K562 (cell line): ENCODE measurements around the gene OR1I1. TPM values are rescaled to one million over a fixed set of nuclear protein-coding genes. Genes with fewer than 3 reads are reported as not detected.

Source experiments
- ATAC-seq: fragments of 200-7000 bp; cut with Tn5 transposase; 3 replicates; pipeline ENCODE4 v1.9.1; 2020; ENCODE audit warnings: moderate library complexity
- BruUV-seq: library from RNA; stranded (reverse); fragments of 400-500 nt; replicated peaks from 2 replicates; lab custom pipeline; 2021; lab: Mats Ljungman, UMichigan
- CTCF ChIA-PET: fragments of 300-600 bp; formaldehyde crosslinking; extraction: SDS; loops from one replicate; lab custom pipeline; 2021; ENCODE audit warnings: low intra/inter-chr PET ratio; lab: Yijun Ruan, JAX
- POLR2A ChIA-PET: fragments of 300-600, 350-650 bp; sonication (Branson Sonifier 250); formaldehyde crosslinking; extraction: SDS; loops from one replicate; lab custom pipeline; 2021; ENCODE audit warnings: antibody characterized with exemption, inconsistent platforms; lab: Yijun Ruan, JAX
- DNase-seq, 4 experiments: peaks; one replicate each; pipeline versions ENCODE4 v3.0.0 to v3.0.0-alpha.2; 2011 to 2018; ENCODE audit warnings: low spot score in 3 of 4, mixed read lengths in 3 of 4; ENCODE audit errors: extremely low read depth in 1 of 4
- FAIRE-seq: peaks from 2 replicates; lab custom pipeline; 2011; peaks lifted over from hg19 to GRCh38; lab: Jason Lieb, UNC
- H2AFZ ChIP-seq: 2 replicates; pipeline ENCODE4 v1.6.0; 2011; ENCODE audit warnings: low read depth, low read length, control low read depth, inconsistent platforms
- H3K27ac ChIP-seq: fragments of 200-600 bp; 3 replicates; pipeline ENCODE4 v1.8.0; 2011; ENCODE audit warnings: low read depth, mild to moderate bottlenecking, control low read depth, inconsistent platforms, low read length, moderate library complexity, mixed read lengths; ENCODE audit errors: extremely low read depth
- H3K27me3 ChIP-seq, 2 experiments: fragments of 300-600 bp in 1 of 2; 2 replicates in 1 of 2; 3 replicates in 1 of 2; pipeline versions ENCODE4 v1.6.0 to v1.8.0; 2011; ENCODE audit warnings: inconsistent platforms in 2 of 2, low read length in 2 of 2, mild to moderate bottlenecking in 1 of 2, mixed read lengths in 1 of 2, moderate library complexity in 1 of 2; ENCODE audit not compliant: control insufficient read depth in 2 of 2, insufficient read depth in 2 of 2
- H3K36me3 ChIP-seq: fragments of 300-600 bp; 3 replicates; pipeline ENCODE4 v1.8.0; 2011; ENCODE audit warnings: mild to moderate bottlenecking, low read length, inconsistent platforms; ENCODE audit not compliant: control insufficient read depth, insufficient read depth
- H3K4me1 ChIP-seq, 2 experiments: fragments of 200-600 bp in 1 of 2; replicated peaks in 1 of 2; 2 replicates in 1 of 2; 3 replicates in 1 of 2; pipeline versions ENCODE4 v1.5.1 to v1.8.0; 2011; ENCODE audit warnings: inconsistent platforms in 2 of 2, low read length in 2 of 2, mild to moderate bottlenecking in 1 of 2, mixed read lengths in 1 of 2, moderate library complexity in 1 of 2; ENCODE audit not compliant: control insufficient read depth in 2 of 2, insufficient read depth in 2 of 2
- H3K4me2 ChIP-seq: 2 replicates; pipeline ENCODE4 v1.6.1; 2011; ENCODE audit warnings: low read length, control low read depth, inconsistent platforms, mixed read lengths; ENCODE audit not compliant: insufficient read depth
- H3K4me3 ChIP-seq: fragments of 200-600 bp; sonication (generic), shearing (Covaris generic); 2 replicates; pipeline ENCODE4 v1.5.1; 2016; ENCODE audit warnings: control low read depth, inconsistent platforms
- H3K79me2 ChIP-seq: fragments of 200-600 bp; 3 replicates; pipeline ENCODE4 v1.8.0; 2011; ENCODE audit warnings: low read length, inconsistent platforms; ENCODE audit not compliant: control insufficient read depth, insufficient read depth
- H3K9ac ChIP-seq, 2 experiments: 2 replicates each; pipeline versions ENCODE4 v1.6.0 to v1.6.1; 2011; ENCODE audit warnings: low read depth in 2 of 2, low read length in 2 of 2, control low read depth in 1 of 2, inconsistent platforms in 1 of 2, mild to moderate bottlenecking in 1 of 2, mixed read lengths in 1 of 2; ENCODE audit not compliant: insufficient read depth in 1 of 2
- H3K9me1 ChIP-seq: one replicate; pipeline ENCODE4 v1.6.0; 2011; ENCODE audit warnings: inconsistent platforms, mild to moderate bottlenecking, low read length, moderate library complexity; ENCODE audit not compliant: control insufficient read depth, insufficient read depth
- H3K9me3 ChIP-seq: replicated peaks from 2 replicates; pipeline ENCODE4 v1.5.1; 2011; ENCODE audit warnings: low read depth, low read length, inconsistent platforms; ENCODE audit not compliant: control insufficient read depth, insufficient read depth
- H4K20me1 ChIP-seq: replicated peaks from 2 replicates; pipeline ENCODE4 v1.6.1; 2011; ENCODE audit warnings: low read length, inconsistent platforms, mixed read lengths; ENCODE audit not compliant: control insufficient read depth, insufficient read depth
- AFF1 ChIP-seq, 2 experiments: fragments of 450-650 bp; IDR thresholded peaks; 2 replicates each; pipeline ENCODE4 v1.6.1; 2018; ENCODE audit warnings: mild to moderate bottlenecking in 2 of 2, low read depth in 1 of 2; ENCODE audit not compliant: partially characterized antibody in 2 of 2
- ELF4 ChIP-seq: fragments of 450-650 bp; formaldehyde crosslinking; IDR thresholded peaks from 2 replicates; pipeline ENCODE4 v1.4.0; 2022; ENCODE audit warnings: missing genetic modification characterization
- FOXO4 ChIP-seq: fragments of 450-650 bp; formaldehyde crosslinking; IDR thresholded peaks from 2 replicates; pipeline ENCODE4 v1.4.0; 2020; ENCODE audit warnings: mild to moderate bottlenecking, moderate library complexity
- HMBOX1 ChIP-seq: sonication (generic); IDR thresholded peaks from 2 replicates; pipeline ENCODE4 v1.6.1; 2016
- NR2C2 ChIP-seq, 2 experiments: fragments of 200-800 bp in 1 of 2; sonication (Bioruptor generic) in 1 of 2; sonication (generic) in 1 of 2; formaldehyde crosslinking in 1 of 2; IDR thresholded peaks; 2 replicates each; pipeline versions ENCODE4 v1.6.1 to v1.8.0; 2016 to 2022; ENCODE audit warnings: mild to moderate bottlenecking in 1 of 2, missing compliant biosample characterization in 1 of 2, missing genetic modification characterization in 1 of 2, missing genetic modification reagents in 1 of 2
- SMAD4 ChIP-seq: fragments of 250-450 bp; sonication (Bioruptor Pico); conservative IDR thresholded peaks from 2 replicates; pipeline ENCODE4 v1.8.0; 2021; ENCODE audit warnings: inconsistent platforms, mild to moderate bottlenecking, moderate library complexity
- SP1 ChIP-seq: sonication (generic); formaldehyde crosslinking; IDR thresholded peaks from 2 replicates; pipeline ENCODE4 v1.8.1; 2022; ENCODE audit warnings: mild to moderate bottlenecking, missing genetic modification reagents
- WHSC1 ChIP-seq: IDR thresholded peaks from one replicate; pipeline ENCODE4 v1.6.1; 2012; ENCODE audit warnings: low read length, control low read depth, inconsistent platforms
- ZBED1 ChIP-seq: IDR thresholded peaks from 2 replicates; pipeline ENCODE4 v1.6.1; 2014
- ZFP36 ChIP-seq: fragments of 150-350 bp; IDR thresholded peaks from 2 replicates; pipeline ENCODE4 v1.6.1; 2018; ENCODE audit warnings: low read length, low read depth; ENCODE audit not compliant: partially characterized antibody
- ZNF212 ChIP-seq: fragments of 450-650 bp; formaldehyde crosslinking; IDR thresholded peaks from 2 replicates; pipeline ENCODE4 v1.4.0; 2020; ENCODE audit warnings: mild to moderate bottlenecking
- ZNF232 ChIP-seq: sonication (generic); formaldehyde crosslinking; IDR thresholded peaks from 2 replicates; pipeline ENCODE4 v1.8.0; 2022; ENCODE audit warnings: mild to moderate bottlenecking, missing genetic modification reagents
- WGBS: fragments of 100-300 bp; shearing (Covaris generic); methylation state at CpG from one replicate; pipeline ENCODE4 v1.1.6; 2016; ENCODE audit warnings: low coverage, mixed read lengths; ENCODE audit not compliant: insufficient coverage; ENCODE audit errors: missing lambda C conversion rate; 5-methylcytosine and 5-hydroxymethylcytosine counted together
- in situ Hi-C: fragments of 300-500 bp; cut with MboI; formaldehyde crosslinking; loops from 4 replicates; pipeline ENCODE4 v1.15.0; 2018; ENCODE audit warnings: inconsistent platforms, mixed read lengths
- intact Hi-C: fragments of 100-400 bp; cut with micrococcal nuclease; formaldehyde crosslinking; loops from 2 replicates; pipeline ENCODE4 v1.14.2; 2022
- polyA plus RNA-seq, 8 experiments: library from polyadenylated mRNA; depleted of rRNA in 4 of 8; stranded (reverse) in 5 of 8; unstranded in 3 of 8; fragments of >200 nt; fragmentation: Nextera tagmentation in 2 of 8; fragmentation: Illumina TruSeq in 1 of 8; extraction: Ambion mirVana in 2 of 8; extraction: Trizol in 1 of 8; gene quantifications; 2 replicates each; pipeline versions ENCODE4 v1.2.1 to v1.2.3, GENCODE V29; 2011 to 2014; ENCODE audit warnings: inconsistent platforms in 1 of 8, missing spikeins in 1 of 8
- total RNA-seq, 7 experiments: library from RNA; depleted of rRNA in 6 of 7; stranded (reverse); fragments of >200 nt in 6 of 7; fragmentation: Illumina TruSeq in 2 of 7; extraction: Trizol in 2 of 7; gene quantifications; 2 replicates each; pipeline versions ENCODE4 v1.2.1 to v1.2.3, GENCODE V29; 2011 to 2021; ENCODE audit warnings: low replicate concordance in 1 of 7

OR1I1 gene
- total and polyA plus RNA-seq, 9 of the 15 experiments (the other 6 are each of a cell fraction or from before 2014, with no cell fraction given): not detected

GRCh38 chr19:15035795-15036311 is 46.2 kb upstream of the OR1I1 start (continued):
- TF ChIP-seq AFF1 (IDR thresholded peaks at IDR 0.05; ENCODE audit: low read depth in 1 of 2, partially characterized antibody in 2 of 2): no peak
- peak; percentile 43; the same call in 1 of the 2 replicates for TF ChIP-seq ELF4
- TF ChIP-seq ZNF232: no peak
- TF ChIP-seq, all 486 proteins: peak for 3

- ChIA-PET POLR2A (interaction anchor here (0.6 kb wide), 1 partner anchor 296 kb away, joined by 3 read pairs; no protein-coding TSS in a partner anchor), CTCF (no interaction called here)
- DNase-seq: no peak
- Histone ChIP-seq H3K9me3 (no peaks in the 10 kb centered on the region), H4K20me1 (peaks cover 4% of the 10 kb centered on the region; the same call in 1 of the 2 replicates), H3K79me2 (no peaks in the 10 kb centered on the region), H3K27ac (no peak overlapping the region), H3K9ac (no peak overlapping the region), H3K4me3 (no peak overlapping the region), H3K36me3 (no peaks in the 10 kb centered on the region), H3K9me1 (no peaks in the 10 kb centered on the region), H3K4me1 (no peaks in the 10 kb centered on the region), H3K27me3 (peaks cover 0 to 3% of the 10 kb centered on the region in 2 experiments; a peak in 1 of 5 replicates), H3K4me2 (no peak overlapping the region), H2AFZ (no peak overlapping the region)
- FAIRE-seq: no peak
- WGBS: 0% methylated on average over 4 of the region's 4 CpGs
- no peak for ATAC-seq
- in situ Hi-C loops (no loop called here), intact Hi-C loops (no loop called here)
- no TSS peak for BruUV-seq
- TF ChIP-seq NR2C2 (CRISPR knock-in tag; IDR thresholded peaks at IDR 0.05) (no peak), NR2C2 (tag; IDR thresholded peaks at IDR 0.05) (no peak), ZBED1 (no peak), WHSC1 (no peak), FOXO4 (CRISPR knock-in tag) (no peak), ZFP36 (no peak), HMBOX1 (no peak), ZNF212 (CRISPR knock-in tag) (no peak), SMAD4 (CRISPR knock-in tag) (no peak), SP1 (CRISPR knock-in tag) (no peak)
Observed at GRCh38 chr19:15037586-15037985, 44.4 kb upstream of the OR1I1 start.
